Panc1 (cell line): Measurements from ENCODE around the gene PMS1.

ENCODE experiments used
- POLR2AphosphoS5 ChIP-seq: IDR thresholded peaks from 2 replicates; pipeline ENCODE4 v1.6.1; 2012; ENCODE audit warnings: mild to moderate bottlenecking, low read depth, low read length, moderate library complexity
- SIN3A ChIP-seq: IDR thresholded peaks from 2 replicates; pipeline ENCODE4 v1.6.1; 2012; ENCODE audit warnings: low read depth, mild to moderate bottlenecking, low read length, moderate library complexity, borderline replicate concordance; ENCODE audit not compliant: insufficient read depth
- TCF7L2 ChIP-seq: IDR thresholded peaks from 2 replicates; pipeline ENCODE4 v1.6.1; 2011; ENCODE audit warnings: mild to moderate bottlenecking, low read depth, low read length, inconsistent platforms
- TF ChIP-seq, protein P1 (sequence below): fragments of 450-650 bp; IDR thresholded peaks from 2 replicates; pipeline ENCODE4 v1.5.1; 2017; ENCODE audit warnings: mild to moderate bottlenecking

DNA sequence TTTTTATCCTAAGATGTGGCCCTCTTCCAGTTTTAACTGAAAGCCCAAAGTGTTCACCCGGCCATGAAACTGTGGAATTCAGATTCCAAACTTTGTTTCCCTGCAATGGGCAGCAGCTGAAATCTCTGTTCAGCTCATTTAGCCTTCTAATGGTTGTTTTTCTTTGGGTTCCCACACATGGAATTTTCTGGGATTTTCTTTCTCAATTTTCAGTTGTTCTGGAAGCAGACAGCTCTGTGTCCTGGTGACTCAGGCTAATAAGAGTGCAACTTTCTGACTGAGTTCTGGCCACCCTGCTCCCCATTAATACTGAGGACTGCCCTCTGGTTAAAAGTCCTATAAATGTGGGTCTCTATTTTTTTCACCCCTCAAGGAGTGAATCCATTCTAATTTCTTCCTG lies 78.5 kb downstream of the PMS1 start:
- TF ChIP-seq SIN3A (no peak), POLR2AphosphoS5 (no peak), TCF7L2 (no peak)
- TF ChIP-seq, protein P1, sequence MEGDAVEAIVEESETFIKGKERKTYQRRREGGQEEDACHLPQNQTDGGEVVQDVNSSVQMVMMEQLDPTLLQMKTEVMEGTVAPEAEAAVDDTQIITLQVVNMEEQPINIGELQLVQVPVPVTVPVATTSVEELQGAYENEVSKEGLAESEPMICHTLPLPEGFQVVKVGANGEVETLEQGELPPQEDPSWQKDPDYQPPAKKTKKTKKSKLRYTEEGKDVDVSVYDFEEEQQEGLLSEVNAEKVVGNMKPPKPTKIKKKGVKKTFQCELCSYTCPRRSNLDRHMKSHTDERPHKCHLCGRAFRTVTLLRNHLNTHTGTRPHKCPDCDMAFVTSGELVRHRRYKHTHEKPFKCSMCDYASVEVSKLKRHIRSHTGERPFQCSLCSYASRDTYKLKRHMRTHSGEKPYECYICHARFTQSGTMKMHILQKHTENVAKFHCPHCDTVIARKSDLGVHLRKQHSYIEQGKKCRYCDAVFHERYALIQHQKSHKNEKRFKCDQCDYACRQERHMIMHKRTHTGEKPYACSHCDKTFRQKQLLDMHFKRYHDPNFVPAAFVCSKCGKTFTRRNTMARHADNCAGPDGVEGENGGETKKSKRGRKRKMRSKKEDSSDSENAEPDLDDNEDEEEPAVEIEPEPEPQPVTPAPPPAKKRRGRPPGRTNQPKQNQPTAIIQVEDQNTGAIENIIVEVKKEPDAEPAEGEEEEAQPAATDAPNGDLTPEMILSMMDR, result no peak
